Subcutaneous abdominal adipose tissue (tissue), 5 donors: Measurements from ENCODE around the gene KCTD11.

Source experiments
- H3K27ac ChIP-seq: one replicate; pipeline ENCODE4 v1.7.0; 2013; ENCODE audit warnings: low read depth, mild to moderate bottlenecking, inconsistent platforms, low read length, moderate library complexity
- H3K27me3 ChIP-seq, 5 donors: one replicate each; pipeline ENCODE4 v1.7.0; 2013; ENCODE audit warnings: low read length in 5 of 5, inconsistent platforms in 1 of 5; ENCODE audit not compliant: control insufficient read depth in 5 of 5, insufficient read depth in 4 of 5
- H3K36me3 ChIP-seq, 5 donors: one replicate each; pipeline ENCODE4 v1.7.0; 2013; ENCODE audit warnings: low read length in 5 of 5; ENCODE audit not compliant: control insufficient read depth in 5 of 5, insufficient read depth in 5 of 5
- H3K4me1 ChIP-seq, 5 donors: one replicate each; pipeline ENCODE4 v1.7.0; 2013; ENCODE audit warnings: low read length in 5 of 5, mild to moderate bottlenecking in 3 of 5, moderate library complexity in 1 of 5; ENCODE audit not compliant: control insufficient read depth in 5 of 5, insufficient read depth in 5 of 5
- H3K4me3 ChIP-seq, 5 donors: one replicate each; pipeline ENCODE4 v1.7.0; 2013; ENCODE audit warnings: low read length in 5 of 5, low read depth in 1 of 5
- H3K9ac ChIP-seq, 5 donors: one replicate each; pipeline ENCODE4 v1.7.0; 2013; ENCODE audit warnings: low read length in 5 of 5, mild to moderate bottlenecking in 4 of 5, moderate library complexity in 3 of 5
- H3K9me3 ChIP-seq, 5 donors: one replicate each; pipeline ENCODE4 v1.7.0; 2013; ENCODE audit warnings: low read length in 5 of 5; ENCODE audit not compliant: control insufficient read depth in 5 of 5
- donor health status: healthy.
- donor health status: healthy.
- donor health status: healthy.
- donor health status: healthy.
- donor health status: healthy.

Gene KCTD11

DNA sequence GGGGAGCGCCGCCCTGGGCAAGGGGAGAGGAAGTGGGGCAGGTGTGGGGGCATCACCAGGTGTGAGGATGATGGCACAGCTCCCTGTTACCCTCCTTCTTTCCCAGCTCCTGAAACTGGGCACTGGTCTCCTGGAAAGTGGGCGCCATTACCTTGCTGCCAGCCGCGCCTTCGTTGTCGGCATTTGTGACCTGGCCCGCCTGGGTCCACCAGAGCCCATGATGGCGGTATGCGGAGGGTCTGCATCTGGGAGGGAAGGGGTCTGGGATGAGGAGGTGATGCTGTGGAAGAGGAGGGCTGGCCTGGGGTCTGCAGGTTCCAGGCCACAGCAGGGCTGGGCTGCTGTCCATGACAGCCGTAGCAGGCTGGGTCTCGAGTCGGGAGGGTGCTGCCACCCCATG lies 10.1 kb upstream of the KCTD11 start:
- peaks cover under 1 to 12% (median 11%) of the 10 kb centered on the region in 5 donors for H3K27me3 ChIP-seq
- H3K27ac ChIP-seq: no peak overlapping the region
- no peaks in the 10 kb centered on the region for H3K36me3 ChIP-seq
- no peaks in the 10 kb centered on the region for H3K9me3 ChIP-seq
- H3K4me3 ChIP-seq: no peak overlapping the region
- peaks cover 0 to 4% (median 0%) of the 10 kb centered on the region in 5 donors for H3K4me1 ChIP-seq
- H3K9ac ChIP-seq: no peak overlapping the region

DNA sequence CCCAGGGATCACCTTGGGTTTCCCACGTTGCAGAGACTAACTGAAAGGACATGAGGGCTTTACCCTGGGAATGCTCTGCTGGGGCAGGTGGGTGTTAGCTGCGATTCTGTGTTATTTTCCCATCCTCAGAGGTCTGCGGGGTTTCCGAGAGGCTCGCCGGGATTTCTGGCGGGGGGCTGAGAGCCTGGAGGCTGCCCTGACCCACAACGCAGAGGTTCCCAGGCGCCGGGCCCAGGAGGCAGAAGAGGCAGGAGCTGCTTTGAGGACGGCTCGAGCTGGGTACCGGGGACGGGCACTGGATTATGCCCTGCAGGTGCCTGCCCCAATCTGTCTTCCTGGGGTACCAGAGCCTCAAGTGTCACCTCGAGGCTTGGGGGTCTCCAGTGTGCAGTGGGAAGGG lies 8.7 kb upstream of the KCTD11 start:
- no peaks in the 10 kb centered on the region for H3K9me3 ChIP-seq
- no peak overlapping the region for H3K4me3 ChIP-seq
- H3K9ac ChIP-seq: peak overlapping the region in 1 of 5 donors; percentile 68
- peaks cover 0 to 4% (median 0%) of the 10 kb centered on the region in 5 donors for H3K4me1 ChIP-seq
- H3K27ac ChIP-seq: no peak overlapping the region
- H3K27me3 ChIP-seq: peaks cover 0 to 10% (median 8%) of the 10 kb centered on the region in 5 donors
- H3K36me3 ChIP-seq: no peaks in the 10 kb centered on the region

DNA sequence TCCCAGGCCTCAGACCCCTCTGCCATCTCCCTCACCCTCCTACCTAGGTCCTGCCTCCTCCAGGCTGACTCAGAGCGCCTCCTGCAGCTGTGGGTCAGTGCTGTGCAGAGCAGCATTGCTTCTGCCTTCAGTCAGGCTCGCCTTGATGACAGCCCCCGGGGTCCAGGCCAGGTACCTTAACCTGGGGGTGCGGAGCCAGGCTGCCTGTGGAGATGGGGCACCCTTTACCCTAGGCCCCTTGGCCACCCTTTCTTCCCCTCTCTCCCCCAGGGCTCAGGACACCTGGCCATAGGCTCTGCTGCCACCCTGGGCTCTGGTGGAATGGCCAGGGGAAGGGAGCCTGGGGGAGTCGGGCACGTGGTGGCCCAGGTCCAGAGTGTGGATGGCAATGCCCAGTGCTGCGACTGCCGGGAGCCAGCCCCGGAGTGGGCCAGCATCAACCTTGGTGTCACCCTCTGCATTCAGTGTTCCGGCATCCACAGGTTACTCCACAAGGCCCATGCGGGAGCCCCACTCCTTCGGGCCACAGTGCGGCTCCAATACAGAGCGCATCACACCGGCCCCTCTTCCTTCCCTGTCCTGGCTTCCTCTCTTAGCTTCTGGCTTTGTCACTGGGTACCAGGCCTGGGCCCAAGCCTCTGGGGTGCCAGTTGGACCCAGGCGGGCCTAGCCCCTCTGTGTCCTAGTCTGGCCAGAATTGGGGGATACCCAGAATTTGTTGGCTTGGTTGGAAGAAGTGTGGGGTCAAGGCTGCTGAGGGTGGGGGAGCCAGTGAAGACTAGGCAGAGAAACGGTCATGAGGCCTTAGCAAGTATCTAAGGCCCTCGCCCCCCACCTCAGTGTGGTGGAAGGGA lies 5.0 kb upstream of the KCTD11 start:
- Histone ChIP-seq H3K27ac (no peak overlapping the region), H3K4me3 (no peak overlapping the region), H3K9ac (no peak overlapping the region)

DNA sequence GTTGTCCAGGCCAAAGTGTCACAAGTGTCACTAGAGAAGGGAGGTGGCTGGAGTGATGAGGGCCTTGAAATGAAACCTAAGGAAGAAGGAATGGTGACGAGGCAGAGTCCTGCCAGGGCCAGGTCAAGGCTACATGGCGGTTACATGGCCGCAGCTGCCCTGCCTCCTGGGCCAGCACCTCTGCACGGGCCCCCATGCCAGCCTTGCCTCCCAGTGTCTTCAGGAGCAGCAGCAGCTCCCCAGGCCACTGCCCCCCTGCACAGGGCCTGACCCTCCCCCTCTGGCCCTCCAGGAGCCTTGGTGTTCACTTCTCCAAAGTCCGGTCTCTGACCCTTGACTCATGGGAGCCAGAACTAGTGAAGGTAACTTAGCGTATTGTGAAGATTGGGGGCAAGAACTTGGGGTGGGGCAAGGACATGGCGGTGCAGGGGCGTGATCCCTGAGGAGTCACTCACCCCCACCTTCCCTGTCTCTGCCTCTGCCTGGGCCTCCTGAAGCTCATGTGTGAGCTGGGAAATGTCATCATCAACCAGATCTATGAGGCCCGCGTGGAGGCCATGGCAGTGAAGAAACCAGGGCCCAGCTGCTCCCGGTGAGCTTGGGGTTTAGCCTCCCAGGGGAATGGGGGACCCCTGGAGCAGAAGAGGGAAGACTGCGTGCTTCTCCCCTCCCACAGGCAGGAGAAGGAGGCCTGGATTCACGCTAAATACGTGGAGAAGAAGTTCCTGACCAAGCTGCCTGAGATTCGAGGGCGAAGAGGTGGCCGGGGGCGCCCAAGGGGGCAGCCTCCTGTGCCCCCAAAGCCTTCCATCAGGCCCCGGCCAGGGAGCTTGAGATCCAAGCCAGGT lies 4.1 kb upstream of the KCTD11 start:
- H3K27ac ChIP-seq: no peak overlapping the region
- H3K9ac ChIP-seq: no peak overlapping the region
- H3K27me3 ChIP-seq: peaks cover 0 to 6% (median 0%) of the 10 kb centered on the region in 5 donors
- no peaks in the 10 kb centered on the region for H3K36me3 ChIP-seq
- H3K4me3 ChIP-seq: no peak overlapping the region
- H3K4me1 ChIP-seq: peaks cover 4 to 41% (median 34%) of the 10 kb centered on the region in 5 donors
- no peaks in the 10 kb centered on the region for H3K9me3 ChIP-seq

More for the DNA sequence above, 5.0 kb upstream of the KCTD11 start:
- no peaks in the 10 kb centered on the region for H3K9me3 ChIP-seq
- peaks cover 4 to 32% (median 27%) of the 10 kb centered on the region in 5 donors for H3K4me1 ChIP-seq
- H3K36me3 ChIP-seq: no peaks in the 10 kb centered on the region
- peaks cover 0 to 8% (median 4%) of the 10 kb centered on the region in 5 donors for H3K27me3 ChIP-seq

DNA sequence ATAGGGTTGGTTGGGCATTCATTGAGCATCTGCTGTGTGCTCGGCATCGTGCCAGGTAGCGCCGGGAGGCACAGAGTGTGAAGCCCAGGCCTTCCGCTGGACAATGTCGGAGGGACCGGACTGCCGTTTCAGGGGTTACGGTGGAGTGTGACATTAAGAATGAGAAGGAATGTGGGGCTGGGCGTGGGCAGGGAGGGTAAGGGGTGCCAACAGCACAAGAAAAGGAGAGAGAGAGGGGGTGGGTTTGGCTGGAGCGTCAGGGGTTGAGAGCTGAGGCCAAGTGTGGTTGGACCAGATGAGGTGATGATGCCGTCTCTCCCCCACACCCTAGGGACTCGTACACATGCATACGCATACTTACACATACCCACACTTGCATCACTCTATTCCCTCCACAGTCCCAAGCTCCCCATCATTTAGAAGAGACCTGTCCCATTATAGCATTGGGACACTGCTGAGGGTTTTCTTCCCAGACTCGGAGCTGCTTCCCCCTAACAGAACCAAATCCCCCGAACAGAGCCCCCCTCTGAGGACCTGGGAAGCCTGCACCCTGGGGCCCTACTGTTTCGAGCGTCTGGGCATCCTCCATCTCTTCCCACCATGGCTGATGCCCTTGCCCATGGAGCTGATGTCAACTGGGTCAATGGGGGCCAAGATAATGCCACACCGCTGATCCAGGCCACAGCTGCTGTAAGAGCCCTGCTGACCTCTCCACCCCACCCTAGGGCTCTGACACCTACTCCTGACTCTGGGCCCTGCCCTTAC lies 3.3 kb upstream of the KCTD11 start:
- Histone ChIP-seq H3K9me3 (no peaks in the 10 kb centered on the region), H3K4me1 (peaks cover 2 to 49% (median 42%) of the 10 kb centered on the region in 5 donors), H3K9ac (no peak overlapping the region), H3K4me3 (no peak overlapping the region), H3K27ac (peak overlapping the region; percentile 87), H3K27me3 (no peaks in the 10 kb centered on the region), H3K36me3 (no peaks in the 10 kb centered on the region)

DNA sequence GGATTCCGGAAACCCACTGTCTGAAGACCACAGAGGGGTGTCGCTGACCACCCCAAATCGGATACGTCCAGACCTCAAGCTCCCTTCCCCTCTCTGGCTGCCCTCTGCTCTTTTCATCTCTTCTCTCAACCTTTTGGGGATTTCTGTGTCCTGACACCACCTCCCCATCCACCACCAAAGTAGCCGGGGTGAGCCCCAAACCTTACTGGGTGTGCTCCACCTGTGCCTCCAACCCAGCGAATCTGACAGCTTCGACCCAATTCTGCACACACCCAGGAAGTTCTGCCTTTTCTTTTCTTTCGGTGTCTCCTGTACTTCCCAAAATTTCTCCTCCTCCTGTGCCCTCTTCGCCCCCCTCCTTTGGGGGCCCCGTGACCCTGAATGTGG lies 534 bp downstream of the KCTD11 start:
- Histone ChIP-seq H3K4me3 (peak overlapping the region; percentile 76 to 87 (median 79)), H3K9ac (peak overlapping the region; percentile 17 to 89 (median 84)), H3K36me3 (no peaks in the 10 kb centered on the region), H3K9me3 (no peaks in the 10 kb centered on the region), H3K27ac (peak overlapping the region; percentile 98), H3K4me1 (peaks cover 3 to 63% (median 56%) of the 10 kb centered on the region in 5 donors), H3K27me3 (no peaks in the 10 kb centered on the region)

DNA sequence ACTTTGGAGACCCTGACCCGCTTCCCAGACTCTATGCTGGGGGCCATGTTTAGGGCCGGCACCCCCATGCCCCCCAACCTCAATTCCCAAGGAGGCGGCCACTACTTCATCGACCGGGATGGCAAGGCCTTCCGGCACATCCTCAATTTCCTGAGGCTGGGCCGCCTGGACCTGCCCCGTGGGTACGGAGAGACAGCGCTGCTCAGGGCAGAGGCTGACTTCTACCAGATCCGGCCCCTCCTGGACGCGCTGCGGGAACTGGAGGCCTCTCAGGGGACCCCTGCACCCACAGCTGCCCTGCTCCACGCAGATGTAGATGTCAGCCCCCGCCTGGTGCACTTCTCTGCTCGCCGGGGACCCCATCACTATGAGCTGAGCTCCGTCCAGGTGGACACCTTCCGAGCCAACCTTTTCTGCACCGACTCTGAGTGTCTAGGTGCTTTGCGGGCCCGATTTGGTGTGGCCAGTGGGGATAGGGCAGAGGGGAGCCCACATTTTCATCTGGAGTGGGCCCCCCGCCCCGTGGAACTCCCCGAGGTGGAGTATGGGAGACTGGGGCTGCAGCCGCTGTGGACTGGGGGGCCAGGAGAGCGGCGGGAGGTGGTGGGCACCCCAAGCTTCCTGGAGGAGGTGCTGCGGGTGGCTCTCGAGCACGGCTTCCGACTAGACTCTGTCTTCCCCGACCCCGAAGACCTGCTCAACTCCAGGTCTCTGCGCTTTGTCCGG lies 1.1 kb downstream of the KCTD11 start:
- Histone ChIP-seq H3K9ac (peak overlapping the region in 4 of 5 donors; percentile 81 to 89 (median 86)), H3K9me3 (no peaks in the 10 kb centered on the region), H3K4me1 (peaks cover 3 to 63% (median 56%) of the 10 kb centered on the region in 5 donors), H3K4me3 (peak overlapping the region in 4 of 5 donors; percentile 76 to 87 (median 80)), H3K36me3 (no peaks in the 10 kb centered on the region), H3K27me3 (no peaks in the 10 kb centered on the region), H3K27ac (peak overlapping the region; percentile 98)

DNA sequence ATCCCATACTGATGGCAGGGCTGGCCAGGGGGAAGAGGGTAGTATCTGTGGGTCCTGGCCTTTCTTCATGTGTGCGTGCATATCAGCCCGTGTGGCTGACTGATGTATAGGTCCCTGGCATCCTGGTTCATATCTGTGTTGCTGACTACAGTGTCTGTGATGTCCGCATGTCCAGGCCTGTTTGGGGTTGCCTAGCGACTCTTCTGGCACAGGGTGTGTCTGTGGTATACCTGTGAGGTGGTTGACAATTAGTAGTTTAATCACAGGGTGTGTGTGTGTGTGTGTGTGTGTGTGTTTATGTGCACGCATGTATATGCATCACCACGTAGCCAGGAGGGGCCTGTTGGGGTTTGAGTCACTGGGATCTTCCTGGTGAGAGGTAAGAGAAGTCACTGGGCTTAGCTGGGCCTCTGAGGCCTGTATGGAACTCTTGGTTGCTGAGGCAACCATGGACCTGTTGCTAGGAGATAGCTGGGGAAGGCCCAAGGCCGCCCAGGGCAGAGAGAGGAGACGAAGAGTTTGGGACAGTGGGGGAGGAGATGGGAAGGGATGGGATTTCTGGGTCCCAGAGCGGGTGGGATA lies 2.4 kb downstream of the KCTD11 start:
- Histone ChIP-seq H3K9ac (peak overlapping the region in 1 of 5 donors; percentile 51), H3K4me3 (no peak overlapping the region), H3K27ac (peak overlapping the region; percentile 98)

DNA sequence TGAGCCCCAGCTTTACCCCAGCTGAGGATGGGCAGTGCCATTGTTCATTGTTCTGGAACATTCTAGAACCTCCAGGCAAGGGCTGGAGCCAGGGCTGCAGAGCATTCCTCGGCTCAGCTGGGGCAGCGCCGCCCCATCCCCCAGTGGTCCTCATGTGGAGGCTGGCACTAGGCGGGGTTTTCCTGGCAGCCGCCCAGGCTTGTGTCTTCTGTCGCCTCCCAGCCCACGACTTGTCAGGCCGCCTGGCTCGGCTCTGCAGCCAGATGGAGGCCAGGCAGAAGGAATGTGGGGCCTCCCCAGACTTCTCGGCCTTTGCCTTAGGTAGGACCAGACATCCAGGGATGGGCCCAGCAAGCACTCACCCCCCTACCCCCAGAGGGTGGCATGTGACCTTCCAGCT lies 3.1 kb downstream of the KCTD11 start, which contains the start of gene TMEM95:
Gene TMEM95 (plus strand): TSS at position 104 of the 400 bp plus-strand sequence. CDS start 49 bp downstream, at position 153.
- H3K27ac ChIP-seq: peak within 1 kb of the TSS; percentile 98

More for the DNA sequence above, 2.4 kb downstream of the KCTD11 start:
- no peaks in the 10 kb centered on the region for H3K9me3 ChIP-seq
- H3K4me1 ChIP-seq: peaks cover 3 to 55% (median 47%) of the 10 kb centered on the region in 5 donors
- H3K27me3 ChIP-seq: no peaks in the 10 kb centered on the region
- H3K36me3 ChIP-seq: no peaks in the 10 kb centered on the region

More for the DNA sequence above, 3.1 kb downstream of the KCTD11 start, which contains the start of gene TMEM95:
- Histone ChIP-seq H3K27me3 (no peaks in the 10 kb centered on the region), H3K9ac (peak within 1 kb of the TSS in 3 of 5 donors; percentile 19 to 51 (median 29)), H3K36me3 (no peaks in the 10 kb centered on the region), H3K9me3 (no peaks in the 10 kb centered on the region), H3K4me3 (no peak within 1 kb of the TSS), H3K4me1 (peaks cover 3 to 48% (median 40%) of the 10 kb centered on the region in 5 donors)
